ENCODE measurements around the gene CCDC88A. TPM values are rescaled to one million over a fixed set of nuclear protein-coding genes. Genes with fewer than 3 reads are reported as not detected.

CCDC88A gene
- total RNA-seq, 1 donor: 54.3 TPM

DNA sequence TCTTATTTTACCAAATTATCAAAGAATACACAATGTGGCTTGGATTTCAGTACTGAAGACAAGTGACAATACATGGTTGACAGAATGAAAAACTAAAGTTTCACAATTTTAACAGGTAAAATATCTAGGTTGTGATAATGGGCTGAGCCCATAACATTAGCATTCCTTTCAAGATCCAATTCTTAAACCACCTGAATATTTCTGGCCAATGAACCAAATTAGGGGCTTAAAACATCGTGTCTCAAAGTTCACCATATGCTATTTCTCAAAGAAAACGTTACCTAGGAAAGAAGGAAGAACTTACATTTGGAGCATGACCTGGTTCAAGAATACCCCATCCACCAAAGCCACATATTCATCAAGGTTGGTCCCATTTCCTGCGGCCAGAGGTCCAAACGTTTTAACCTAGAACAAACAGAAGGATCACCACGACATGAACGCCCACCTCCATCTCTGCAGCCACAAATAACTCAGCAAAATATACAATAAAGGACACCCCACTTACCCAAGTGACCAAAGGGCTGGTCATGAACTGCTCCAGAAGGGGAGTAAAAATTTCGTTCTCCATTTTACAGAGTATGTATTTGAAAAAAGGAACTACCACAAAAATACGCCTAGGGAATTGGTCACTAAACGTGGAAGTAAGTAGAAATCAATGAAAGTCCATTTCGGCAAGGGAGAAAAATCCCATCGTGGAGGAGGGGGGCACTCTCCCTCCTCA is 984 bp downstream of the CCDC88A start:
- peaks cover 12% of the 10 kb centered on the region for H3K4me1 ChIP-seq (ENCODE audit: insufficient read depth, low read length)
- no peak for DNase-seq (ENCODE audit: insufficient read length, low spot score, missing footprints)
- peaks cover 57% of the 10 kb centered on the region for H3K79me2 ChIP-seq (ENCODE audit: insufficient read depth, low read length)

GRCh38 chr2:55418072-55418471 is 1.6 kb downstream of the CCDC88A start:
- Histone ChIP-seq H3K27me3 (ENCODE audit: insufficient read depth, low read length) (no peaks in the 10 kb centered on the region), H4K20me1 (ENCODE audit: insufficient read depth, low read length) (no peaks in the 10 kb centered on the region), H3K4me2 (ENCODE audit: insufficient read depth, low read length) (peak overlapping the region; percentile 94), H3K4me3 (ENCODE audit: insufficient read depth, low read length) (peak overlapping the region; percentile 92), H2AFZ (ENCODE audit: low read length) (no peak overlapping the region), H3K4me1 (ENCODE audit: insufficient read depth, low read length) (peaks cover 12% of the 10 kb centered on the region), H3K79me2 (ENCODE audit: insufficient read depth, low read length) (peaks cover 63% of the 10 kb centered on the region), H3K36me3 (ENCODE audit: insufficient read depth, low read length) (peaks cover 5% of the 10 kb centered on the region), H3K9me3 (ENCODE audit: low read depth, low read length) (no peaks in the 10 kb centered on the region), H3K27ac (ENCODE audit: low read depth, low read length) (peak overlapping the region; percentile 82)
- TF ChIP-seq, protein P1, sequence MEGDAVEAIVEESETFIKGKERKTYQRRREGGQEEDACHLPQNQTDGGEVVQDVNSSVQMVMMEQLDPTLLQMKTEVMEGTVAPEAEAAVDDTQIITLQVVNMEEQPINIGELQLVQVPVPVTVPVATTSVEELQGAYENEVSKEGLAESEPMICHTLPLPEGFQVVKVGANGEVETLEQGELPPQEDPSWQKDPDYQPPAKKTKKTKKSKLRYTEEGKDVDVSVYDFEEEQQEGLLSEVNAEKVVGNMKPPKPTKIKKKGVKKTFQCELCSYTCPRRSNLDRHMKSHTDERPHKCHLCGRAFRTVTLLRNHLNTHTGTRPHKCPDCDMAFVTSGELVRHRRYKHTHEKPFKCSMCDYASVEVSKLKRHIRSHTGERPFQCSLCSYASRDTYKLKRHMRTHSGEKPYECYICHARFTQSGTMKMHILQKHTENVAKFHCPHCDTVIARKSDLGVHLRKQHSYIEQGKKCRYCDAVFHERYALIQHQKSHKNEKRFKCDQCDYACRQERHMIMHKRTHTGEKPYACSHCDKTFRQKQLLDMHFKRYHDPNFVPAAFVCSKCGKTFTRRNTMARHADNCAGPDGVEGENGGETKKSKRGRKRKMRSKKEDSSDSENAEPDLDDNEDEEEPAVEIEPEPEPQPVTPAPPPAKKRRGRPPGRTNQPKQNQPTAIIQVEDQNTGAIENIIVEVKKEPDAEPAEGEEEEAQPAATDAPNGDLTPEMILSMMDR (IDR thresholded peaks at IDR 0.05; ENCODE audit: extremely low read depth, low read depth, low read length): no peak
- no peak for DNase-seq (ENCODE audit: insufficient read length, low spot score, missing footprints)

More for the DNA sequence above, 984 bp downstream of the CCDC88A start:
- Histone ChIP-seq H3K36me3 (ENCODE audit: insufficient read depth, low read length) (no peaks in the 10 kb centered on the region), H3K9me3 (ENCODE audit: low read depth, low read length) (no peaks in the 10 kb centered on the region), H3K4me2 (ENCODE audit: insufficient read depth, low read length) (peak overlapping the region; percentile 94), H4K20me1 (ENCODE audit: insufficient read depth, low read length) (no peaks in the 10 kb centered on the region), H2AFZ (ENCODE audit: low read length) (peak overlapping the region; percentile 96), H3K27ac (ENCODE audit: low read depth, low read length) (peak overlapping the region; percentile 82), H3K27me3 (ENCODE audit: insufficient read depth, low read length) (no peaks in the 10 kb centered on the region), H3K4me3 (ENCODE audit: insufficient read depth, low read length) (peak overlapping the region; percentile 92)
- TF ChIP-seq, protein P1 (IDR thresholded peaks at IDR 0.05; ENCODE audit: extremely low read depth, low read depth, low read length): no peak

DNA sequence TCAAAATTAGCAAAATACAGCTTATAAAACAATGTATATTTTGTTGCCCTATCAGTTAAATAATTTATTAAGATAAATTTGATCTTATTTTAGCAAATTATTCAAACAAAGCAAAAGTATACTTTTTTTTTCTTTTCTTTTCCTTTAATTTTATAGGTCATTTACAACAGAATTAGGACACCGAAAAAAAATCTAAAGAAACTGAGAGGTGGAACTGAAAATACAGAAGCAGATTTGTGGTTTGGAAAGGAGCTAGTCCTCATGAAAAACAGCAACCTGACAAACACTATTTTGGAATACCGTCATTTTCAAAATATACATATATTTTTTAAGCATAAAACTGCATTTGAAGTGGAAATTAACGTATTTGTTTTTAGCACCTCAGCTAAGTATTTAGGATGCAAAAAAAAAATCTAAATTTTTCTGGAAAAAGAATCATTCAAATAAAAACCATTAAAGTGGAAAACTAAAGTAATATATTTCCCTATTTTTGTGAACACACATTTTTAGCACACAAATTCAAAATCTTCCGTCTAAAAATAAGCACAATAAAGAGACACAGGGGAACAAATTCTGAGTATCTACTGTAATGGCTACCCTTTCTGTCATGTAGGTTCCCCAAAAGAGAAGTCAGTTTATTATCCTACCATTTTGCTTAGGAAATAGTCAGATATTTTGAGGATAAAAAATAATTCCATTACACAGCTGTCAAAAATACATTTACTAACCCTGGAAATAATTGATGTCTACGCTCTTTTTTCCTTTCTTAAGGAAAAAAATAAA is 2.7 kb downstream of the CCDC88A start:
- peak overlapping the region; percentile 92 for H3K4me3 ChIP-seq (ENCODE audit: insufficient read depth, low read length)
- no peak overlapping the region for H2AFZ ChIP-seq (ENCODE audit: low read length)

More for the DNA sequence above, 2.7 kb downstream of the CCDC88A start:
- Histone ChIP-seq H3K4me2 (ENCODE audit: insufficient read depth, low read length) (peak overlapping the region; percentile 94), H3K27ac (ENCODE audit: low read depth, low read length) (no peak overlapping the region), H3K9me3 (ENCODE audit: low read depth, low read length) (no peaks in the 10 kb centered on the region), H3K79me2 (ENCODE audit: insufficient read depth, low read length) (peaks cover 73% of the 10 kb centered on the region), H3K36me3 (ENCODE audit: insufficient read depth, low read length) (peaks cover 16% of the 10 kb centered on the region), H3K27me3 (ENCODE audit: insufficient read depth, low read length) (no peaks in the 10 kb centered on the region), H3K4me1 (ENCODE audit: insufficient read depth, low read length) (peaks cover 12% of the 10 kb centered on the region), H4K20me1 (ENCODE audit: insufficient read depth, low read length) (no peaks in the 10 kb centered on the region)
- TF ChIP-seq, protein P1 (IDR thresholded peaks at IDR 0.05; ENCODE audit: extremely low read depth, low read depth, low read length): no peak
- DNase-seq (ENCODE audit: insufficient read length, low spot score, missing footprints): no peak
